Caco-2 (cell line): ENCODE data around the gene ECHDC1. TPM values are rescaled to one million over a fixed set of nuclear protein-coding genes. Genes with fewer than 3 reads are reported as not detected.

Experiments used
- BruUV-seq: library from RNA; stranded (reverse); fragments of 400-500 nt; replicated peaks from 2 replicates; lab custom pipeline; 2021; lab: Mats Ljungman, UMichigan
- CTCF ChIA-PET: fragments of 300-600 bp; sonication (Branson Sonifier 250); formaldehyde crosslinking; loops from one replicate; lab custom pipeline; 2022; ENCODE audit warnings: antibody characterized with exemption; lab: Charles Lee
- POLR2A ChIA-PET: fragments of 300-600 bp; sonication (Branson Sonifier 250); formaldehyde crosslinking; loops from one replicate; lab custom pipeline; 2022; ENCODE audit warnings: antibody characterized with exemption; lab: Charles Lee
- DNase-seq, 2 experiments: peaks; one replicate each; pipeline versions ENCODE4 v3.0.0 to v3.0.0-alpha.2; 2020 to 2022
- H3K27me3 ChIP-seq: replicated peaks from 2 replicates; pipeline ENCODE4 v1.6.0; 2011; ENCODE audit warnings: low read length; ENCODE audit not compliant: control insufficient read depth, insufficient read depth
- H3K36me3 ChIP-seq: 2 replicates; pipeline ENCODE4 v1.5.1; 2011; ENCODE audit warnings: low read length; ENCODE audit not compliant: control insufficient read depth, insufficient read depth
- H3K4me1 ChIP-seq: fragments of 250-450 bp; sonication (Bioruptor Pico); 2 replicates; pipeline ENCODE4 v1.5.1; 2020; ENCODE audit warnings: mild to moderate bottlenecking
- H3K4me3 ChIP-seq: 2 replicates; pipeline ENCODE4 v1.5.1; 2011; ENCODE audit warnings: low read depth, mild to moderate bottlenecking, control low read depth, low read length
- H3K9me3 ChIP-seq: fragments of 250-450 bp; sonication (Bioruptor Pico); 2 replicates; pipeline ENCODE4 v1.5.1; 2020; ENCODE audit warnings: mild to moderate bottlenecking, moderate library complexity
- H3K27ac Mint-ChIP-seq: one replicate; pipeline ENCODE4 v1.8.0; 2022; ENCODE audit warnings: mixed read lengths; ENCODE audit not compliant: unreplicated experiment
- H3K27me3 Mint-ChIP-seq: one replicate; pipeline ENCODE4 v1.8.0; 2022; ENCODE audit warnings: mixed read lengths; ENCODE audit not compliant: insufficient read depth, unreplicated experiment
- H3K36me3 Mint-ChIP-seq: one replicate; pipeline ENCODE4 v1.8.0; 2022; ENCODE audit warnings: mild to moderate bottlenecking, mixed read lengths; ENCODE audit not compliant: insufficient read depth, unreplicated experiment
- H3K4me1 Mint-ChIP-seq: one replicate; pipeline ENCODE4 v1.8.0; 2022; ENCODE audit warnings: low read depth, mixed read lengths; ENCODE audit not compliant: unreplicated experiment
- H3K4me3 Mint-ChIP-seq: one replicate; pipeline ENCODE4 v1.8.0; 2022; ENCODE audit warnings: mild to moderate bottlenecking, moderate library complexity, mixed read lengths; ENCODE audit not compliant: unreplicated experiment
- H3K9me3 Mint-ChIP-seq: one replicate; pipeline ENCODE4 v1.8.0; 2022; ENCODE audit warnings: mixed read lengths; ENCODE audit not compliant: unreplicated experiment
- CTCF ChIP-seq, 2 experiments: fragments of 200-600 bp in 1 of 2; IDR thresholded peaks; 1 replicate in 1 of 2; 2 replicates in 1 of 2; pipeline versions ENCODE4 v1.5.1 to v1.8.0; 2011 to 2022; ENCODE audit warnings: antibody characterized with exemption in 1 of 2, control low read depth in 1 of 2, inconsistent platforms in 1 of 2, low read depth in 1 of 2, low read length in 1 of 2, mild to moderate bottlenecking in 1 of 2, moderate library complexity in 1 of 2; ENCODE audit not compliant: insufficient read depth in 1 of 2, severe bottlenecking in 1 of 2, unreplicated experiment in 1 of 2
- intact Hi-C: fragments of 100-400 bp; cut with micrococcal nuclease; formaldehyde crosslinking; loops from one replicate; pipeline ENCODE4 v1.10.0; 2022; ENCODE audit not compliant: unreplicated experiment
- total RNA-seq: library from RNA; stranded (reverse); gene quantifications from 2 replicates; pipeline ENCODE4 v1.2.3, GENCODE V29; 2022

ECHDC1 gene
- total RNA-seq, 1 experiment from 2014 or later: 77.5 TPM

GRCh38 chr6:127303917-127304316, 39.5 kb downstream of the ECHDC1 start:
- POLR2A ChIA-PET: no interaction called here

GRCh38 chr6:127302728-127303660, 40.4 kb downstream of the ECHDC1 start:
- Mint-ChIP-seq H3K4me3 (no peak overlapping the region), H3K27me3 (no peaks in the 10 kb centered on the region), H3K36me3 (peaks cover 11% of the 10 kb centered on the region), H3K4me1 (peaks cover 6% of the 10 kb centered on the region), H3K27ac (no peak overlapping the region), H3K9me3 (peaks cover 5% of the 10 kb centered on the region)
- peak; percentile 56 to 76 for TF ChIP-seq CTCF (IDR thresholded peaks at IDR 0.05; ENCODE audit: insufficient read depth in 1 of 2, low read depth in 1 of 2, low read length in 1 of 2, severe bottlenecking in 1 of 2, unreplicated experiment in 1 of 2)
- H3K36me3 ChIP-seq: no peaks in the 10 kb centered on the region
- H3K4me3 ChIP-seq: no peak overlapping the region
- peak in 1 of 2 experiments; percentile 34 for DNase-seq
- intact Hi-C loops: loop anchor here (1.0 to 5.0 kb wide), 4 partner anchors 40 to 234 kb away; partner anchors contain the start of gene ECHDC1
- no peaks in the 10 kb centered on the region for H3K9me3 ChIP-seq
- H3K27me3 ChIP-seq: no peaks in the 10 kb centered on the region
- ChIA-PET CTCF (interaction anchor here (1.2 kb wide), 1 partner anchor 118 kb away, joined by 5 read pairs; no protein-coding TSS in a partner anchor), POLR2A (no interaction called here)
- BruUV-seq: no TSS peak
- H3K4me1 ChIP-seq: no peaks in the 10 kb centered on the region

More at GRCh38 chr6:127303917-127304316, 39.5 kb downstream of the ECHDC1 start:
- no peak for TF ChIP-seq CTCF (IDR thresholded peaks at IDR 0.05; ENCODE audit: insufficient read depth in 1 of 2, low read depth in 1 of 2, low read length in 1 of 2, severe bottlenecking in 1 of 2, unreplicated experiment in 1 of 2)
- H3K9me3 Mint-ChIP-seq: peaks cover 15% of the 10 kb centered on the region
- no peaks in the 10 kb centered on the region for H3K27me3 Mint-ChIP-seq
- intact Hi-C loops: loop anchor here (2.0 to 5.0 kb wide), 3 partner anchors 39 to 233 kb away; partner anchors contain the start of gene ECHDC1
- no peak overlapping the region for H3K4me3 ChIP-seq
- DNase-seq: no peak
- H3K27me3 ChIP-seq: no peaks in the 10 kb centered on the region
- 0 out of 2 replicates have a peak, but pooled peaks cover 7% of the 10 kb centered on the region for H3K9me3 ChIP-seq
- peaks cover 18% of the 10 kb centered on the region for H3K36me3 Mint-ChIP-seq
- H3K4me1 ChIP-seq: no peaks in the 10 kb centered on the region
- no peak overlapping the region for H3K4me3 Mint-ChIP-seq
- CTCF ChIA-PET: interaction anchor here (1.2 kb wide), 1 partner anchor 117 kb away, joined by 5 read pairs; no protein-coding TSS in a partner anchor
- H3K36me3 ChIP-seq: no peaks in the 10 kb centered on the region
- peaks cover 5% of the 10 kb centered on the region for H3K4me1 Mint-ChIP-seq
- no TSS peak for BruUV-seq
- H3K27ac Mint-ChIP-seq: no peak overlapping the region

- Mint-ChIP-seq H3K4me1 (peaks cover 16% of the 10 kb centered on the region), H3K9me3 (no peaks in the 10 kb centered on the region), H3K27me3 (no peaks in the 10 kb centered on the region), H3K36me3 (peaks cover 15% of the 10 kb centered on the region), H3K27ac (no peak overlapping the region), H3K4me3 (no peak overlapping the region)
- CTCF ChIA-PET: interaction anchor here (1.3 kb wide), 1 partner anchor 119 kb away, joined by 4 read pairs; no protein-coding TSS in a partner anchor
- BruUV-seq: no TSS peak
- Histone ChIP-seq H3K4me1 (peaks cover 11% of the 10 kb centered on the region; the same call in 1 of the 2 replicates), H3K4me3 (no peak overlapping the region), H3K27me3 (no peaks in the 10 kb centered on the region), H3K9me3 (peaks cover 4% of the 10 kb centered on the region; the same call in 1 of the 2 replicates), H3K36me3 (no peaks in the 10 kb centered on the region)
- intact Hi-C loops: loop anchor here (5.0 kb wide), 1 partner anchor 236 kb away; no protein-coding TSS in a partner anchor
- TF ChIP-seq CTCF (IDR thresholded peaks at IDR 0.05; ENCODE audit: insufficient read depth in 1 of 2, low read depth in 1 of 2, low read length in 1 of 2, severe bottlenecking in 1 of 2, unreplicated experiment in 1 of 2): no peak
- no peak for DNase-seq
- POLR2A ChIA-PET: interaction anchor here (0.6 to 0.7 kb wide), 2 partner anchors 41 to 80 kb away, joined by 3 read pairs; no protein-coding TSS in a partner anchor
These were observed 42.2 kb downstream of the ECHDC1 start for GRCh38 chr6:127301199-127301700.
